NCI-H128 (cell line): ENCODE data around the gene DOP1B.
A peak's percentile ranks its signal among the peaks of the same experiment; 100 is the strongest.
"Not testable (repeated sequence)": the region's sequence is repeated elsewhere in the genome, so short reads cannot be mapped to it uniquely, and the experiment has no call there.

Source experiments
- DNase-seq: peaks from one replicate; lab custom pipeline; 2025; ENCODE audit not compliant: unreplicated experiment; lab: John Stamatoyannopoulos, UW

The DOP1B gene

GRCh38 chr21:36156815-36157670, at the start of gene DOP1B:
DOP1B (plus strand) TSS chr21:36156824; CDS start chr21:36164734, 7,910 bp downstream.
- peak; percentile 43 for DNase-seq

- no peak for DNase-seq
These were observed 46.8 kb upstream of the DOP1B start for GRCh38 chr21:36109868-36110267.

DNA sequence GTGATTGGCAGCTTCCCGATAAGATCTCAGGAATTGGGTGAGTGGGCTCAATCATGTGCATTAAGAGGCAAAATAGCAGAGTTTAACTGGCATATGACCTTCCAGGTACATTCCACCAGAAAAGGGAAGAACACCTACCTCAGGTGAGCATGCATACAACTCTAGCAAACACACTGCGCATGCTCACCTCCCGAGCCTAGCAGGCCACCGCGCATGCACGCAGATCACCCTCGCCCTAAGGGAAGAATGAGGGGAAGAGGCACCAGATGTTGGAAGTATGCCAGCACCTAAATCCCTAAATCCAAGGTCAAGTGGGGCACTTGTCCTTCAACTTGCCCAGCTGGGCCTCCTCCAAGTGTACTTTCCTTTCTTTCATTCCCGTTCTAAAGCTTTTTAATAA, 45.4 kb upstream of the DOP1B start:
- no peak for DNase-seq

DNA sequence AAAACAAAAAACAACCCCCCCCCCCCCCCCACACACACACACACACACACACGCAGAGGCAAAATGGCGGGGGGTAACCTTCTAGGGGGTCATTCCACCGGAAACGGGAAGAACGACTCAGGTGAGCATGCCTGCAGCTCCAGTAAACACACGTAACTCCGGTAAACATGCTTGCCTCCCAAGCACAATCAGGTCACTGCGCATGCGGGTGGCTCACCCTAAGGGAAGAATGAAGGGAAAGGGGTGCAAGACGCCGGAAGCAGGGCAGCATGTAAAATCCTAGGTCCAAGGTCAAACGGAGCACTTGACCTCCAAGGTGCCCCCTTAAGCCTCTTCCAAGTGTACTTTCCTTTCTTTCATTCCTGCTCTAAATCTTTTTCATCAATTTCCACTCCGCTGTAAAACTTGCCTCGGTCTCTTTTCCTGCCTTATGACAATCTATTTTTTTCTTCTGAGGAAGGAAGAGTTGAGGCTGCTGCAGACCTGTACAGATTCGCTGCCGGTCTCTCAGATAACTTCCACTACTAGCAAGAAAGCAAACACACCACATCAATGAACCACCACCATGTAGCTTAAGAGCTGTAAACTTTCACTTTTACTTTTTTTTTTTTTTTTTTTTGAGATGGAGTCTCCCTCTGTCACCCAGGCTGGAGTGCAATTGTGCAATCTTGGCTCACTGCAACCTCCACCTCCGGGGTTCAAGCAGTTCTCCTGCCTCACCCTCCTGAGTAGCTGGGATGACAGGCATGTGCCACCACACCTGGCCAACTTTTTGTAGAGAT, 42.8 kb upstream of the DOP1B start:
- DNase-seq = no peak

GRCh38 chr21:36115138-36115730, 41.4 kb upstream of the DOP1B start:
- no peak for DNase-seq

- DNase-seq = no peak
These were observed 39.3 kb upstream of the DOP1B start for GRCh38 chr21:36117286-36117741.

DNA sequence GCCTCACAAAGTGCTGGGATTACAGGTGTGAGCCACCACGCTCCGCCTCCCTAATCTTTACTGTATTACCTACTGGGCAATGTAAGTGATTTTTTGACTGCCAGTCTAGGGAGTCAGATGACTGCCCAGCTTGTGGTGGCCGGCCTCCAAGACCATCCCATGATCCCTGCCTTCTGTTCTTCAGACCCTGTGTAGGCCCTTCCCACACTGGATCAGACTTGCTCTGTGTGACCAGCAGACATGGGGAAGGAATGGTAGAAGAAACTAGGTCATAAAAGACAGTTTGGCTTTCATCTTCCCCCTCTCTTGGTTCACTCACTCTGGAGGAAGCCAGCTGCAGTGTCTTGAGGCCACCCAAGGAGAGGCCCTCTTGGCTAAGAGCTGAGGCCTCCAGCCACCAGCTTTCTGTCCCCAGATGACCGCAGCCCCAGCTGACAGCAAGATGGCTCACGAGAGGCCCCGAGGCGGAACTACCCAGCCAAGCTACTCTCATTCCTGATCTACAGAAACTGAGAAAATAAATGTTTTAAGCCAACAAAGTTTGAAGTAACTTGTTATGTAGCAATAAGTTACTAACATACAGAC, 36.2 kb upstream of the DOP1B start:
- no peak for DNase-seq

DNA sequence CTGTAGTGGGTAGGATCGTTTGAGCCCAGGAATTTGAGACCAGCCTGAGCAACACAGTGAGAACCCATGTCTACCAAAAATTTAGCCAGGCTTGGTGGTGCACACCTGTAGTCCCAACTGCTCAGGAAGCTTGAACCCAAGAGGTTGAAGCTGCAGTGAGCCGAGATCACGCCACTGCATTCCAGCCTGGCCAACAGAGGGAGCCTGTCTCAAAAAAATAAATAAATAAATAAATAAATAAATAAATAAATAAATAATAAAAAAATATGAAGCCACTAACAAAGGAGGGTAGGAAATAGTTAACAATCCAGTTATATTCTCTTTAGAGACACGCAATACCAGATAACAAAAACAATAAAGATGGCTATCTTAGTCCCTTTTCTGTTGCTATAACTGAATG, 33.6 kb upstream of the DOP1B start:
- no peak for DNase-seq

DNA sequence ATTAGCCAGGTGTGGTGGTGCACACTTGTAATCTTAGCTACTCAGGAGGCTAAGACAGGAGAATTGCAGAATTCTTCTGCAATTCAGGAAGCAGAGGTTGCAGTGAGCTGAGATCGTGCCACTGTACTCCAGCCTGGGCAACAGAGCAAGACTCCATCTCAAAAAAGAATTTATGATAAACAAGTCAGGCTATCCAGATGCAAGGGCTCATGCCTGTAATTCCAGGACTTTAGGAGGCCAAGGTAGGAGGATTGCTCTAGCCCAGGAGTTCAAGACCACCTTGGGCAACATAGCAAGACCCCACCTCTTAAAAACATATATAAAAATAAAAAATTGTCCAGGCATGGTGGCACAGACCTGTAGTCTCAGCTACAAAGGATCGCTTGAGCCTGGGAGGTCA, 32.2 kb upstream of the DOP1B start:
- DNase-seq = no peak

DNA sequence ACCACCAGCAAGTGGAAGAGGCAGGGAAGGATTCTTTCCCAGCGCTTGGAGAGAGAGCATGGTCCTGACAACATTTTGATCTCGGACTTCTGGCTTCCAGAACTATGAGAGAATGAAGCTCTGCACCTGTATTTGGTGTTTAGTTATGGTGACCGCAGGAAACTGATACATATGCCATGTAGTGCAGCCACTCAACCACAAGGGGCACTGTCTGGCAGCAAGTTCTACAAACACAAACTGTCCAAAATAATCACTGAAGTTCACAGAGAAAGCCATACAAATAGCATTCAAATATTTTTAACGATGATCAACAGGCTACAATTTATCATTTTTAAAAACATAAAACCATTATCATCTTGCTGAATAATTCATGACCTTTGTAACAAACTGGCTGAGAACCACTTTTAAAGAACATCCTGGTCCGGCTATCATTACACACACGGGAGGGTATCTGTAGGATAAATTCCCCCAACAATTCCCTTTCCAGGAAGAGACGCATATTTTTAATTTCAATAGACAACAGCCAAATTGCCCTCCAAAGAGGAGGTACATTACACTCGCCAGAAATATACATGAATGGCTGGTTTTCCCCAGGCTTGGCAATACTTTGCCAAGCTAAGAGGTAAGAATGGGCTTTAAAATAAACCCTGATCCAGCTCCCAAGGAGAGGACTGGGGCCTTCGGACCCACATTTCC, 31.0 kb upstream of the DOP1B start:
- DNase-seq = no peak

GRCh38 chr21:36126208-36126565, 30.4 kb upstream of the DOP1B start:
- DNase-seq = no peak

GRCh38 chr21:36126621-36127110, 30.0 kb upstream of the DOP1B start:
- no peak for DNase-seq

DNA sequence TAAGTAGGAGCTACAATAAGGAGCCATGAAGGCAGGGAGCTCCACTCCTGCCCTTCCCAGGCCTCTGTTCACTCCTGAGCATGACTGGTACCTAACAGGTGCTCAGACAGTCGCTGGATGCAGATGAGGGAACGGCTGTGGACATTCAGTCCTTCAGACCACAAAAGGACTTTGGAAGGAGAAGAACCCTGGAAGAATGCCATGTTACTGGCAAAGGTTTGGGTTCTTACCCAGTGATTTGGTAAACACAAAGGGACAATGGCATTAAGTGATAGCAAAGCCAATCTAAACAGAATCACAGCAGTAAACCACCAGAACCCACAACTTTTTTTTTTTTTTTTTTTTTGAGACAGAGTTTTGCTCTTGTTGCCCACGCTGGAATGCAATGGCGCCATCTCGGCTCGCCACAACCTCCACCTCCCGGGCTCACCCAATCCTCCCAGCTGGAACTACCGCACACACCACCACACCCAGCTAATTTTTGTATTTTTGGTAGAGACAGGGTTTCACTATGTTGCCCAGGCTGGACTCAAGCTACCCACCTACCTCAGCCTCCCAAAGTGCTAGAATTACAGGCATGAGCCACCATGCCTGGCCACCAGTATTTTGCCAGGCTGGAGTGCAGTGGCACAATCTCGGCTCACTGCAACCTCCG, 29.2 kb upstream of the DOP1B start:
- DNase-seq = no peak

- no peak for DNase-seq
These were observed 28.6 kb upstream of the DOP1B start for GRCh38 chr21:36127977-36128376.

DNA sequence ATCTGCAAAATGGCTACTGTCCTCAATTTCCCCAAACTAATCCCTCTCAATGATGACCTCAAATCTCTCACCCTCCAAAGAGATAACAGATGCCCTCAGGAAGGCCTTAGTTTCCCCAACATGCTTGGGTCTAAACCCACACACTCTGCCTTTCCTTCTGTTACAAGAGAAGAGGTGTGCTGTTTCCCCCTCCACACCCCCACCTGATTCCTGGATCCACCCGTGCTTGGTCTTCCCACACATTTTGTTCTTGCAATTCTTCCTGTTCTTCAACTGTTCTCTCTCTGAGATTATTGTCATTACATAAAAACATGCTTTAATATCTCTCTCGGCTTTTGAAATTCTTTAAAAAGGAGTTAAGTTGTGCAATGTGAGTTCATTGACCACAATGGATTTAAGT, 27.4 kb upstream of the DOP1B start:
- DNase-seq = no peak

GRCh38 chr21:36130414-36130762, 26.2 kb upstream of the DOP1B start:
- DNase-seq = not testable (repeated sequence)

DNA sequence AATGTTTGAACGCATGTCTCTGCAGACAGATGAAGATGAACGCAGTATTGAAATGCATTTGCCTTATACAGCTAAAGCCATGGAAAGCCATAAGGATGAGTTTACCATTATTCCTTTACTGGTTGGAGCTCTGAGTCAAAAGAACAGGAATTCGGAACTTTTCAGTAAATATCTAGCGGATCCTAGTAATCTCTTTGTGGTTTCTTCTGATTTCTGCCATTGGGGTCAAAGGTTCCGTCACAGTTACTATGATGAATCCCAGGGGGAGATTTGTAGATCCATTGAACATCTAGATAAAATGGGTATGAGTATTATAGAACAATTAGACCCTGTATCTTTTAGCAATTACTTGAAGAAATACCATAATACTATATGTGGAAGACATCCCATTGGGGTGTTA, 25.8 kb upstream of the DOP1B start:
- not testable (repeated sequence) for DNase-seq

DNA sequence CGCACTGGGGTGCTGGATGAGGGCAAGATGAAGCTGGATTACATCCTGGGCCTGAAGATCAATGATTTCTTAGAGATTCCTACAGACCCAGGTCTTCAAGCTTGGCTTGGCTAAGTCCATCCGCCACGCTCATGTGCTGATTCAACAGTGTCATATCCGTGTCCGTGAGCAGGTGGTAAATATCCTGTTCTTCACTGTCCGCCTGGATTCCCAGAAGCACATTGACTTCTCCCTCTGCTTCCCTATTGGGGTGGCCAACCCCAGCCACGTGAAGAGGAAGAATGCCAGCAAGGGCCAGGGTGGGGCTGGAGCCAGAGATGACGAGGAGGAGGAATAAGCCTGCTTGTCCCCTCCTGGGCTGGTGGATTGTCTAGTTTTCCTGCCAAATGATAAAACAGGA, 23.9 kb upstream of the DOP1B start:
- DNase-seq = no peak

GRCh38 chr21:36134803-36135390, 21.7 kb upstream of the DOP1B start, which contains the start of gene CBR3:
CBR3 (plus strand) TSS chr21:36135079; CDS start chr21:36135193, 114 bp downstream.
- no peak for DNase-seq
